Measurements from ENCODE around the gene MARCHF10.

GRCh38 chr17:62722625-62723024 is 85.5 kb downstream of the MARCHF10 start:
- TF ChIP-seq CTCF (conservative IDR thresholded peaks at IDR 0.05; ENCODE audit: low read depth, low read length) (no peak), EZH2 (IDR thresholded peaks at IDR 0.05; ENCODE audit: borderline replicate concordance, low read depth, low read length, poor library complexity, severe bottlenecking) (no peak)
